GM08714 (cell line): Measurements from ENCODE around the gene RAB40C.

Experiments
- H3K4me3 ChIP-seq: fragments of 200-500 bp; sonication (Bioruptor generic); 2 replicates; pipeline ENCODE4 v1.5.1; 2014; ENCODE audit warnings: mild to moderate bottlenecking, low read length, inconsistent platforms
- ZNF274 ChIP-seq: IDR thresholded peaks from 2 replicates; pipeline ENCODE4 v1.6.1; 2012; ENCODE audit warnings: mild to moderate bottlenecking, low read depth, low read length

Gene RAB40C

DNA sequence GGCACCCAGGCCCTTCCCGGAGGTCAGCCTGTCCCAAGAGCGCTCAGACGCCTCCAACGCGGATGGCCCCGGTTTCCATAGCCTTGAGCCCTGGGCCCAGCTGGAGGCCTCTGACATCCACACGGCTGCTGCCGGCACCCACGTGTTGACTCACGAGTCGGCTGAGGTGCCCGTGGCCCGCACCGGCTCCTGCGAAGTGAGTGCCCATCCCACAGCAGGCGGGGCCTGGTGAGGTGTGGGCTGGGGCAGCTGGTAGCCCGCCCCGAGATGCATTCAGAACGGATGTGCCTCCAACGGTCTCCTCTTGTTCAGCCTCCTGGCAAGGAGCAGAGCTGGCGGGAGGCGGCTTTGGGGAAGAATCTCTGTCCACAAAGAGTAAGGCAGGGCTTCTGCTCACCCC, 62.0 kb downstream of the RAB40C start:
- no peak overlapping the region for H3K4me3 ChIP-seq
- TF ChIP-seq ZNF274 = no peak

DNA sequence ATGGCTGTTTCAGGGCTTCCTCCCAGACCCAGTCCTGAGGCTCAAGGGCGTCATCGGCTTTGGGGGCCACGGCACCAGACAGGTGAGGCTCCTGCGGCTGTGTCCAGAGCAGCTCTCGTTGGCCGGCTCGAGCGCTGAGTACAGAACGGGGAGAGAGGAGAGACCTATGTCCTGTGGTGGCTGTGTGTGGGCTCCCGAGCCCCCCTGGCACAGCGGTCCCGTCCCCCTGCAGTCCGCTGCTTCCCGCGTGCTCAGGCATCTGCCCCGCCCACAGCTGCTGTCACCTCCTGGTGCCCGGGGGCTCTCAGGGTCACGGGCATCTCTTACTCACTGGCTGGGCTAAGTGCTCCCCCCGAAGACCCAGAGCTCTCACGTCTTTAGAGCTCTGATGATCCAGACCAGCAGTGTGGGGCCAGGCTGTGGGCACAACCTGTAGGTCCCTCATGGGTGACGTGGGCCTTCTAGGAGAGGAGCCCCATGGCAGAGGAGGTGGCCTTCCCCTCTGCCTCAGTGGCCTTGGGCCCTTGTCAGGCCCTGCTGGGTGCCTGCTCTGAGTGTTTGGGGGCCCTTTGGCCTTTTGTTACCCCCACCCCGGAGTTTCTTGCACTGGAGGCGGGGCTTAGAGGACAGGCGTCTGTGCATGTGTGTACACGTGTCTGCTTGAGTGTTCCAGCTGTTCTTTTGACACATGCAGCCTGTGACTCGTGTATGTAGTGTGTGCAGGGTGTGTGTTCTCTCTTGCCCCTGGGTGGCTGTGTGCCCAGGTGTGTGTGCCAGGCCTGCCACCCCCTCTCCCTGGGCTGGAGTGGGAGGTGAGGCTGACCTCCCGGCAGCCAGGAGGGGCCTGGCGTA, 62.8 kb downstream of the RAB40C start:
- TF ChIP-seq ZNF274 = no peak
- H3K4me3 ChIP-seq = no peak overlapping the region

DNA sequence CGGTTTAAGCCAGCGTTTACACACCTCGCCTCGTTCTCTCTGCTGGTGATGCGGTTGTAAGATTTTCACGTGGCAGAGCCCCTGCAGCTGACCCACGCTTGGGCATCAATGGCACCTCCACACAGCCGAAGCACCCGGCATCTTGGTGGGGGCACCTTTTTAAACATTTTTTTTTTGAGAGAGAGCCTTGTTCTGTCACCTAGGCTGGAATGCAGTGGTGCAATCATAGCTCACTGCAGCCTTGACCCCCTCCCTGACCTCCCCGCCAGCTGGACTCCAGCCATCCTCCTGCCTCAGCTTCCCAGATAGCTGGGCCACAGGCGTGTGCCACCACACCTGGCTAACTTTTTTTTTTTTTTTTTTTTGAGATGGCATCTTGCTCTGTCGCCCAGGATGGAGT, 64.2 kb downstream of the RAB40C start:
- TF ChIP-seq ZNF274 = no peak
- no peak overlapping the region for H3K4me3 ChIP-seq

DNA sequence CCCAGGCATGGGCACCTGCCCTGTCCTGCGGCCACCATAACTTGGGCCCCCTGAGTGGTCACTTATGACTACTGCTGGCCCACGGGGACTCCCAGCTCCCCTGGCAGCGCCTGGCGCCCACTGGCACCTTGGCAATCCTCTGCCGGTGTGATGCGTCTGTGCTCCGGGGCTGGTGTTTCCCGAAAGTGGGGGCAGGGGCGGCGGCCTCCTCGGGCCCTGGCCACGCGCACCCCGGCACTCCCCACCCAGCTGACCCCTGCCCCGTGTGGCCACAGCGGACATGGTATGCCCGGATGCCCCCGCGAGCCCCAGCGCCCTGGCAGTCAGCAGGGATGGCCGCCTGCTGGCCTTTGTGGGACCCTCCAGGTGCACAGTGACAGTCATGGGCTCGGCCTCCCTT, 67.6 kb downstream of the RAB40C start:
- no peak overlapping the region for H3K4me3 ChIP-seq
- TF ChIP-seq ZNF274 = no peak

DNA sequence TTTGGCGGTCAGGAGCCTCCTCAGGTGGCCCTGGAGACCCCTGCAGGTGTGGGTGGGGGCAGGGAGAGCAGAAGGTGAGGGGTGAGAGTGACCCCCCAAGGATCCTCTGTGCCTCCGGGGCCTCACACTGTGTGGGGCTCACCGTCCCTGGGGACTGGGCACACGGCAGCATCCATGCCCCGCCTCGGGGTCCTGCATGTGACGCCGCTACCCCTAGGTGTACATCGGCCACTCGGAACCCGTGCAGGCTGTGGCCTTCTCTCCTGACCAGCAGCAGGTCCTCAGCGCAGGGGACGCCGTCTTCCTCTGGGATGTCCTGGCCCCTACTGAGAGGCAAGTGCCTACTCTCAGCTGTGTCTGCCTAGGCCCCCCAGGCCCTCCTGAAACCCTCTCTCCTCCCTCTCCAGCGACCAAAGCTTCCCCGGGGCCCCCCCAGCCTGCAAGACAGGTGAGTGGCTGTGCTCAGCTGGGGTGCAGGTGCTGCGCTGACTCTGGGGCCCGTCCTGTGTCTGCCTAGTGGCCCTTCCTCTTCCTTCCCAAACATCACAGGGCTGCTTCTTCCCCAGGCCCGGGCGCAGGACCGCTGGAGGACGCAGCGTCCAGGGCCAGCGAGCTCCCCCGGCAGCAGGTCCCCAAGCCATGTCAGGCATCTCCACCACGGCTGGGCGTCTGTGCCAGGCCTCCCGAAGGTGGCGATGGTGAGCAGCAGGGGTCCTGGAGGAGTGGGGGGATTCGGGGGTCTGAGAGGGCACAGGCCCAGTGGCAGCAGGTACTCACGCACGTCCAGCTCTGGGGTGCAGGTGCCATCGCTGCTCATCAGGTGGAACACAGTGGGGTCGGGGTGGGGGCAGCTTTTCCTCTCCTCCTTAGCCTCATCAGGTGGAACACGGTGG, 69.1 kb downstream of the RAB40C start:
- no peak overlapping the region for H3K4me3 ChIP-seq
- TF ChIP-seq ZNF274 = no peak

DNA sequence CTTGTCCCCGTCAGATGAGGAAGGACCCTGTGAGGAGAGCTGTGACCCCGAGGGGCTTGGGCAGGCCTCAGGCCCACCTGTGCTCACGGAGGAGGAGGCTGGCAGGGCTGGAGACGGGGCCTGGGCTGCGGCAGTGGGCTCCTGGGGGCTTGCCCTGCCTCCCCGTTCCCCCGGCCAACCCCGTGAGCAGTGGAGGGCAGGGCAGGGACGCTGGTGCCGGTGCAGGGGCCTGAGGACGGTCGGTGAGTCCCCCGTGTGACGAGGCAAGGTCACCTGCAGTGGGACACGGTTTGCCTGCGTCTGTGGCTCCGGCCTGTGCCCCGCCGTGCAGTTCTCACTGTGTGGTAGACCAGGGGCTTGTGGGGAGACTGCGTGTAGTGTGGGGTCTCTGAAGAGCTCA, 69.8 kb downstream of the RAB40C start:
- no peak for TF ChIP-seq ZNF274
- H3K4me3 ChIP-seq = no peak overlapping the region

DNA sequence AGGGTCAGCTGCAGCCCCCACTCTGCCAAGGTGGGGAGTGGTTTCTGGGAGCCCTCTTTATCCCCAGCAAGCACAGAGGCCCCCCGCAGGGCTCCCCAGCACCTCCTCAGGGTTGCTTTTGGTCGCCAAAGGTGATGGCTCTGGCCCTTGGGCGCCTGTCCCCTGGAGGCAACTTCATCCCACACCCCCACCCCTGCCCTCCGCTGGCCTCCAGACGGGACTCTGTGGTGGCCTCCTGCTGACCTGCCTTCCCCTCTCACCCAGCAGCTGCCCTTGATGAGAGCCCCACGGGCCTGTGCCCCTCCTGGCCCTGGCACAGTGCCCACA, 70.2 kb downstream of the RAB40C start:
- H3K4me3 ChIP-seq = no peak overlapping the region

DNA sequence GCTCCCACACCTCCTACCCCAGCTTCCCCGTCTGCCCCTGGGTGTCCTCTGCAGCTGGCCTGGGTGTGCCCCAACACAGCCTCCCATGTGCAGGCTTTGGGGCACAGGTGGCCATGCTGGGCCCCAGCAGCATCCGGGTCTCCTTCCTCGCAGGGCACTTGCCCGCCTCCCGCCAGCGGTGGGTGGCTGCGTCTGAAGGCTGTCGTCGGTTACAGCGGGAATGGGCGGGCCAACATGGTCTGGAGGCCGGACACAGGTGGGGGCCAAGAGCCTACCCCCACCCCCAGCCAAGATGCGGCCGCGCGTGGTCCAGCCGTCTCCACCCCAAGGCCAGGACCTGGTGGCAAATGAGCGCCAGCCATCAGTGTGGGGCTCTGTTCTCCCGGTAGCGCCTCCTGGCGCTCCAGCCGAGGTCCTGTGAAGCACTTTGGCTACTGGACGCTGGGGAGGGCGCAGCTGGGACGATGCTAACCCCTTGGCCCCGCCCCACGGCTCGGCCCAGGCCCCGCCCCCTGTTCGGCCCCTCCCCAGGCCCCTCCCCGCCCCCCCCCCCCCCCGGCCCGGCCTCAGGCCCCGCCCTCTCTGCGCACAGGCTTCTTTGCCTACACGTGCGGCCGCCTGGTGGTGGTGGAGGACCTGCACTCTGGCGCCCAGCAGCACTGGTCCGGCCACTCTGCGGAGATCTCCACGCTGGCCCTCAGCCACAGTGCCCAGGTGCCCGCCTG, 70.8 kb downstream of the RAB40C start:
- no peak for TF ChIP-seq ZNF274
- H3K4me3 ChIP-seq = no peak overlapping the region

More for the DNA sequence above, 70.2 kb downstream of the RAB40C start:
- no peak for TF ChIP-seq ZNF274

DNA sequence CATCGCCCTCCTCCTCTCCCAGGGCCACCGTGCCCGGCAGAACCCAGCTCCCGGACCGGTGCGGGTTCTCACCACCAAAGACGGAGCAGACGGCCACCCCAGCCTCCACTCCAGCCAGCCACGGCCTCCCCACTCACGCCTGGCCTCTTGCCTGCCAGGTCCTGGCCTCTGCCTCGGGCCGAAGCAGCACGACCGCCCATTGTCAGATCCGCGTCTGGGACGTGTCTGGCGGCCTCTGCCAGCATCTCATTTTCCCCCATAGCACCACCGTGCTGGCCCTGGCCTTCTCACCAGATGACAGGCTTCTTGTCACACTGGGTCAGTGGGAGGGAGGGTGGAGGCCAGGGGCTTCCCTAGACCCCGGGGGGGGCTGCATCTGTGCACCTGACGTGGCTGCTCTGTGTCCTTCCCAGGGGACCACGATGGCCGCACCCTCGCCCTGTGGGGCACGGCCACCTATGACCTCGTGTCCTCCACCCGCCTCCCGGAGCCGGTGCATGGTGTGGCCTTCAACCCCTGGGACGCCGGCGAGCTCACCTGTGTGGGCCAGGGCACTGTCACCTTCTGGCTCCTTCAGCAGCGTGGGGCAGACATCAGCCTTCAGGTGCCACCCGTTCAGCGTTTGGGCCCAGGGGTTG, 71.4 kb downstream of the RAB40C start:
- H3K4me3 ChIP-seq = no peak overlapping the region
- no peak for TF ChIP-seq ZNF274

DNA sequence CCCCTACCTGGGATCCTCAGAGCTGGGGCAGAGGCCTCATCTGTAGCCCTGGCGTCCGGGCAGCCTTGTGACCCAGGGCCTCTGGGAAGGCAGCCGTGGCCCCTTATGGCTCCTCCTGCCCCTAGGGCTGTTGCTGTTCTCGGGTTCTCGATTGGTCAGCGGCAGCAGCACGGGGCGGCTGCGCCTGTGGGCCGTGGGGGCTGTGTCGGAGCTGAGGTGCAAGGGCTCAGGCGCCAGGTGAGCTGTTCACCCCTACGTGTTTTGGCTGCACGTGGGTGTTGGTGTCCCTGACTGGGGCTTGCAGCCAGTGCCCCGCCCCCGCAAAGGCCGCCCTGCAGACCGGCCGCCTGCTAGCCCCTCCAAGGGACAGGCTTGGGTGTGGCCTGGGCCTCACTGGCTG, 72.2 kb downstream of the RAB40C start:
- TF ChIP-seq ZNF274 = no peak
- H3K4me3 ChIP-seq = no peak overlapping the region

DNA sequence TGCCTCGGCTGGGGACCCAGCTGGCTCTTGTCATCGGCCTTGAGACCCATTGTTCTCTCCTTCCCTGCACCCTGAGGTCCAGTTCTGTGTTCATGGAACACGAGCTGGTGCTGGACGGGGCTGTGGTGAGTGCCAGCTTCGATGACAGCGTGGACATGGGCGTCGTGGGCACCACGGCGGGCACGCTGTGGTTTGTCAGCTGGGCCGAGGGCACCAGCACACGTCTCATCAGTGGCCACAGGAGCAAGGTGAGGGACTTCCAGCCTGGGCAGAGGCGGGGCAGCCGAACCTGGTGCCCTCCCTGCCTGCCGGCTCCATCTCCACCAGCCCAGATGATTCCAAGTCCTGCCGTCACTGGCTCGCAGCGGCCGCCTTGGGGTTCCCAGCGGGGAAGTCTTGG, 72.7 kb downstream of the RAB40C start:
- no peak for TF ChIP-seq ZNF274
- no peak overlapping the region for H3K4me3 ChIP-seq

DNA sequence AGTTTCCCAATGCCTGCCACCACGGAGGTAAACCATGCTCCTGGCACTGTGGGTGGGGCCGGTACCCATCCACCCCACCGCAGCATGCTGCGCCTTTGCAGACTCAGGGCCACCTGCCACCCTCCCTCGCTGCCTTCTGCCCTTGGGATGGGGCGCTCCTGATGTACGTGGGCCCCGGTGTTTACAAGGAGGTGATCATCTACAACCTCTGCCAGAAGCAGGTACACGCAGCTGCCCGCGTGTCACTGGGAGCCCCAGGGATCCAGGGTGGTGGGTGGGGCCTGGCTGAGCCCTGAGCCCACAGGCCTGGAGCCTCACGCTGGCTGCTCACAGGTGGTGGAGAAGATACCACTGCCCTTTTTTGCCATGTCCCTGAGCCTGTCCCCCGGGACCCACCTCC, 76.7 kb downstream of the RAB40C start:
- H3K4me3 ChIP-seq = no peak overlapping the region
- TF ChIP-seq ZNF274 = no peak

DNA sequence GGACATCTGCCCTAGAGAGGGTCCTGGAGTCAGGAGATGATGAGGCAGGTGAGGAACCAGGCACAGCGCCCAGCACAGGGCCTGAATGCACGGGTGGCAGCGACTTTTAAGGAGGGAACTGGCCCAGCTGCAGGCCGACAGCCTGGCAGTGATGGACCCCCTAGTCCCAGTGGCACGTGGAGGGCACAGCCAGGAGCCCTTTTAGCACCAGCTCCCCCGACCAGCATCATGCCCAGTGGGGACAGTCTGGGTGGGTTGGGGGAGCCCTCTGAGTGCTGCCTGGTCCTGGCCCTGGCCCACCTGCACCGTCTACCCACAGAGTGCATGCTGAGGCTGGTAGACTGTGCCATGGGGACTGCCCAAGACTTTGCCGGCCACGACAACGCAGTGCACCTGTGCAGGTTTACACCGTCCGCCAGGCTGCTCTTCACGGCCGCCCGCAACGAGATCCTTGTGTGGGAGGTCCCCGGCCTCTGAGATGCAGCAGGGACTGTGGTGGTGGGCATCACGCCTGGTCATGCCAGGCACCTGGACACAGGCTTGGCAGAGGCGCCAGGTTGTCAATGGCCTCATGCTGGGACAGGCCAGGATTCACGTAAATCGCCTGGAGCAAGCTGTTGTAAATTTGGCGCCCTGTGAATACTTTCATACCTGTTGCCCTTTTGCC, 77.4 kb downstream of the RAB40C start:
- no peak for TF ChIP-seq ZNF274
- H3K4me3 ChIP-seq = no peak overlapping the region
